ENCODE data around the gene GDI2. TPM values are rescaled to one million over a fixed set of nuclear protein-coding genes. Genes with fewer than 3 reads are reported as not detected.

Gene GDI2
- total RNA-seq, 6 experiments from 2014 or later, result 116 to 228 (median 128) TPM

DNA sequence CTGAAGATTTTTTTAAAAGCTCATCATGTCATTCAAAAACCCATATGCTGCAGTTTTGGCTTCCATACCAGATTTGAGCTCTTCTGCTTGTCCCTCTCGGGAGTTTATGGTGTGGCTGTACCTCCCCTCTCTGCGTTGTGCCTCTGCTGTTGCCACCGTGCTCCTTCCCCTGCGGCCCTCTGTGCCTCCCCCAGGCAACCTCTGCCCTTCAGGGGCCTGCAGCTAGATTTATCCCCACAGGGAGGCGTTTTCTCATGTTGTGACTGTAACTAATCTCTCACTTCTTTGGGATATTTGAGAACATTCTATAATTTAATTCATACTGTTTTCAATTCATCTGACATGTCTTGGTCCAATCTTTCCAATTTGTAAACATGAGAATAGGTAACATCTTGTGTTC is 75.9 kb downstream of the GDI2 start:
- intact Hi-C loops (cut with DNase I), result no loop called here
- WGBS (ENCODE audit: insufficient coverage, low coverage, low lambda C conversion rate, missing lambda C conversion rate), result 74% methylated on average over 5 of the region's 5 CpGs
- peaks cover 0 to 15% (median 2%) of the 10 kb centered on the region in 4 donors for H3K36me3 ChIP-seq
- no peaks in the 10 kb centered on the region for H3K9me3 ChIP-seq
- no peak for ATAC-seq
- H3K27me3 ChIP-seq, result no peaks in the 10 kb centered on the region
- DNase-seq, result no peak
- H3K27ac ChIP-seq, result no peak overlapping the region
- H3K4me1 ChIP-seq, result no peaks in the 10 kb centered on the region
- no peak overlapping the region for H3K4me3 ChIP-seq
- TF ChIP-seq POLR2A (IDR thresholded peaks at IDR 0.05) (no peak), CTCF (IDR thresholded peaks at IDR 0.05) (no peak)

GRCh38 chr10:5736591-5736990 is 76.6 kb downstream of the GDI2 start:
- no peaks in the 10 kb centered on the region for H3K27me3 ChIP-seq
- WGBS (ENCODE audit: insufficient coverage, low coverage, low lambda C conversion rate, missing lambda C conversion rate), result 17% methylated on average over 1 of the region's 1 CpG

DNA sequence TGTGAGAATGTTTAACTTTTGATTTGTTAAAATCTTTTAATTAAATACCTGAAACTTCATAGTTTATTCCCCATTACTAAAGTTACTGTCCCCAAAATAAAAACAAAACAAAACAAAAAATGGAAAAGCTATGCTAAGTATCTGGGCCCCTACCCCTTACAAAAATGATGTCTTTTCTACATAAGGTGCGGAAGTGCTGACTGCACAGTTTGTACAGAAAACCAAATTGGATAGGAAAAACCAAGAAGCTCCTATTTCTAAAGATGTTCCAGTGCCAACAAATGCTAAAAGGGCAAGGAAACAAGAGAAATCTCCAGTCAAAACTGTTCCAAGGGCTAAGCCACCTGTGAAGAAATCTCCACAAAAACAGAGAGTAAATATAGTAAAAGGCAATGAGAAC is 78.1 kb downstream of the GDI2 start:
- intact Hi-C loops (cut with DNase I), result no loop called here
- no peak for ATAC-seq
- H3K4me3 ChIP-seq, result no peak overlapping the region

More at GRCh38 chr10:5736591-5736990, 76.6 kb downstream of the GDI2 start:
- TF ChIP-seq CTCF (IDR thresholded peaks at IDR 0.05) (no peak), POLR2A (IDR thresholded peaks at IDR 0.05) (no peak)
- Histone ChIP-seq H3K9me3 (no peaks in the 10 kb centered on the region), H3K4me3 (no peak overlapping the region), H3K36me3 (peaks cover 0 to 12% (median 0%) of the 10 kb centered on the region in 4 donors), H3K27ac (no peak overlapping the region), H3K4me1 (no peaks in the 10 kb centered on the region)
- DNase-seq (no peak), ATAC-seq (no peak)
- intact Hi-C loops (cut with DNase I), result no loop called here

GRCh38 chr10:5732141-5732540 is 81.1 kb downstream of the GDI2 start:
- Histone ChIP-seq H3K4me1 (no peaks in the 10 kb centered on the region), H3K27ac (no peak overlapping the region), H3K27me3 (no peaks in the 10 kb centered on the region), H3K36me3 (peaks cover 0 to 24% (median 4%) of the 10 kb centered on the region in 4 donors), H3K9me3 (no peaks in the 10 kb centered on the region), H3K4me3 (no peak overlapping the region)
- TF ChIP-seq CTCF (IDR thresholded peaks at IDR 0.05), result no peak
- no peak for TF ChIP-seq POLR2A (IDR thresholded peaks at IDR 0.05)
- intact Hi-C loops (cut with DNase I), result no loop called here
- WGBS (ENCODE audit: insufficient coverage, low coverage, low lambda C conversion rate, missing lambda C conversion rate), result 83% methylated on average over 4 of the region's 4 CpGs
- ATAC-seq, result peak in 1 of 4 donors; percentile 27
- no peak for DNase-seq

More for the DNA sequence above, 78.1 kb downstream of the GDI2 start:
- WGBS (ENCODE audit: insufficient coverage, low coverage, low lambda C conversion rate, missing lambda C conversion rate), result 100% methylated on average over 1 of the region's 1 CpG
- no peaks in the 10 kb centered on the region for H3K9me3 ChIP-seq
- no peak overlapping the region for H3K27ac ChIP-seq
- no peaks in the 10 kb centered on the region for H3K27me3 ChIP-seq
- DNase-seq, result no peak
- no peak for TF ChIP-seq POLR2A (IDR thresholded peaks at IDR 0.05)
- no peak for TF ChIP-seq CTCF (IDR thresholded peaks at IDR 0.05)
- peaks cover 0 to 21% (median 0%) of the 10 kb centered on the region in 4 donors for H3K36me3 ChIP-seq
- no peaks in the 10 kb centered on the region for H3K4me1 ChIP-seq

GRCh38 chr10:5731559-5731958 is 81.7 kb downstream of the GDI2 start:
- Histone ChIP-seq H3K36me3 (peaks cover 0 to 30% (median 6%) of the 10 kb centered on the region in 4 donors), H3K27ac (no peak overlapping the region), H3K4me3 (no peak overlapping the region), H3K27me3 (no peaks in the 10 kb centered on the region), H3K9me3 (no peaks in the 10 kb centered on the region), H3K4me1 (no peaks in the 10 kb centered on the region)
- WGBS (ENCODE audit: insufficient coverage, low coverage, low lambda C conversion rate, missing lambda C conversion rate), result 72% methylated on average over 3 of the region's 3 CpGs
- TF ChIP-seq POLR2A (IDR thresholded peaks at IDR 0.05) (no peak), CTCF (IDR thresholded peaks at IDR 0.05) (no peak)
- DNase-seq, result no peak
- intact Hi-C loops (cut with DNase I), result no loop called here
- ATAC-seq, result no peak

Data from right lobe of liver (tissue), 6 donors.